HL-60/S4 treated with phorbol 12-myristate 13-acetate at 8.2 ng/mL for 4 days and 3 days (cell line): Measurements from ENCODE around the gene REM2.
"Not testable (repeated sequence)": the region's sequence is repeated elsewhere in the genome, so short reads cannot be mapped to it uniquely, and the experiment has no call there.

Experiments used
- in situ Hi-C: fragments of 300-500 bp; cut with MboI; formaldehyde crosslinking; loops from 2 replicates; pipeline ENCODE4 v1.15.0; 2022; ENCODE audit warnings: low sequenced_read_pairs

The REM2 gene

GRCh38 chr14:22896356-22896755 lies 13.3 kb downstream of the REM2 start:
- in situ Hi-C loops = no loop called here

DNA sequence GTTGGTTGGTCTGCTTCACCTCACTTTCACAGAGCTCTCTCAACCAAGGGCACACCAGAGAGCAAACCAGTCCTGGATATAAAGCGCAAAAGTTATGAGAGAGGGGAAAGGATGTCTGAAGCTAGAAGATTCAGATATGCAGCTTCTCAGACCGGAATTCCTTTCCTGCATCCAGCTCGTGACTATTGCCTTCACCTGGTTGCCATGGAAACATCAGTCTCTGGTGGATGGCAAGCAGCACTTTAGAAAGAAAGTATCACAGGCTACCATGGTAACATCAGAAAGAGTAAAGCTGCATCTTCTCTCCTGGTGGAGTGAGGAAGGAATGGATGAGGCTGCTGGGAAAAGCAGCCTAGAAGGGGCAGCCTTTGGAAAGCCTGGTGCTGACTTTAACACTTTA lies 13.7 kb downstream of the REM2 start:
- in situ Hi-C loops = no loop called here

DNA sequence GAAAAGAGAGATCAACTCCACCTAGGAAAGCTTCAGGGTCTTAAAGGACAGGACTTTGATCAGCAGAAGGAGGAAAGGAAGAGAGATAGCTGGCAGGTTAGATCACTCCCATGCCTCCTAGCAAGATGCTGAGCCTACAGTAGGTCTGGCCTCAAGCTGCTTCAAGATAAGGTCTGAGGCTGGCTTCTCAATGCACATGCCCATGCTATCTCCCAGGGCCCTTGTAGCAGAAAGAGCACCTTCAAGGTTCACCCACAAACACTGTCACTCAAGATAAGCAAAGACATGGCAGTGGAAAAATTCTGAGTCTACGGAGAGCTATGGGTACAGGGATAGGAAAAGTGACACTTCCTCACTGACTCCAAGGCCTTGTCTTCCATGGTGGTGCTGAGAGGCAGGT lies 14.3 kb downstream of the REM2 start:
- in situ Hi-C loops = no loop called here

GRCh38 chr14:22898302-22899090 lies 15.5 kb downstream of the REM2 start:
- in situ Hi-C loops = no loop called here

GRCh38 chr14:22900081-22900799 lies 17.2 kb downstream of the REM2 start:
- in situ Hi-C loops = no loop called here

DNA sequence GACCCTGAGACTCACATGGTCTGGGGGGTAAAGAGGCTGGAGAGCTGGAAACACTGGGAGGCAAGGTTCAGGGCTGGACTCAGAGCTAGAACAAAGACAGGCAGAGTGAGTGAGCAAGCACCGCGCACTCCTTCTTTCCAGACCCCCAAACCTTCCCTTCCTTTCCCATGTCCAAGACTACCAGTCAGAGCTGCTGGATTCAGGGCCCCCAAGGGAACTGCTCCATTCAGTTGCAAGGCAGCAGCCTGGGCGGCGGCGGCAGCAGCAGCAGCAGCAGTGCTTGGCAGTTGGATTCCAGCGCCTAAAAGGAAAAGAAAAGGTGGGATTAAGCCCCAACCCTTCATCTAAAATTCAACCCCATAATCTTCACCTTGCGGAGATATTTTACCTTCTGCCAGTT lies 18.8 kb downstream of the REM2 start:
- in situ Hi-C loops = no loop called here

GRCh38 chr14:22903742-22904087 lies 20.7 kb downstream of the REM2 start:
- in situ Hi-C loops = no loop called here

DNA sequence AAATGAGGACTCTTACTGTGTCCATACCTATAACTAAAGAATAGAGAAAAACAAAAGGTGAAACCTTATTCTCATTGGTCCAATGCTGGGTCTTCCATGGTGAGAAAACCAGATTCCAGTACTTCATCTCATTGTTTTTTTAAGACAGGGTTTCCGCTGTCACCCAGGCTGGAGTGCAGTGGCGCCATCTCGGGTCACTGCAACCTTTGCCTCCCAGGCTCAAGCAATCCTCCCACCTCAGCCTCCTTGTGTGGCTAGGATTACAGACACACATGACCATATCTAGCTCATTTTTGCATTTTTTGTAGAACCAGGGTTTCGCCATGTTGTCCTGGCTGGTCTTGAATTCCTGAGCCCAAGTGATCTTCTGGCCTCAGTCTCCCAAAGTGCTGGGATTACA lies 22.6 kb downstream of the REM2 start:
- in situ Hi-C loops = no loop called here

DNA sequence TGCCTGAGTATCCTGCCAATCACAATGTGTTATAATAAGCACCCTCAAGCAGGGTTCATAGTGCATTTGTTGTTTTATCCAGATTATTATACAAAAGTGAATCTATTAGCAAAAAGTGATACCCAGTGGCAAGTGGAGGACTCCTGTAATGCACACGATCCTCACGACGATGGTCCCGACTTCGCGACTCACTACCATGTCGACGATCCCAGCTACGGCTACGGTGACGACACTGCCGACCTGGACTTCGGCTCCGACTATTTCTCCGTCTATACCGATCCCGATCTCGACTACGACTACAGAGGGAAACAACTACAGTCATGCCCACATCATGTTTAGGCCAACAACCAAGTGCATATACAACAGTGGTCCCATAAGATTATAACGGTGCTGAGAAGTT lies 23.1 kb downstream of the REM2 start:
- in situ Hi-C loops = no loop called here

DNA sequence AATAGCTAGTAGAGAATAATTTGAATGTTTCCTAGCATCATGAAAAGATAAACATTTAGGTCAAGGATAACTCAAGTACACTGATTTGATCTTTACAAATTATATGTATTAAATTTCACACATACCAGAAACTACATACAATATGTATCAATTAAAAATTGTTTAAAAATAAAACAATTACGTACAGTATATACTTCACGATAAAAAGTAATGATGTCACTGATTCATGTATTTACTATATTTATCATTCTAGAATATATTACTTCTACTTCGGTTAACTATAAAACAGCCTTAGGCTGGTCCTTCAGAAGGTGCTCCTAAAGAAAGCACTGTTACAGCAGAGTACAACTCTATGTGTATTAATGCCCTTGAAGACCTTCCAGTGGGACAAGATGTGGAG lies 24.4 kb downstream of the REM2 start:
- in situ Hi-C loops = no loop called here

GRCh38 chr14:22908601-22909000 lies 25.6 kb downstream of the REM2 start:
- in situ Hi-C loops = no loop called here

DNA sequence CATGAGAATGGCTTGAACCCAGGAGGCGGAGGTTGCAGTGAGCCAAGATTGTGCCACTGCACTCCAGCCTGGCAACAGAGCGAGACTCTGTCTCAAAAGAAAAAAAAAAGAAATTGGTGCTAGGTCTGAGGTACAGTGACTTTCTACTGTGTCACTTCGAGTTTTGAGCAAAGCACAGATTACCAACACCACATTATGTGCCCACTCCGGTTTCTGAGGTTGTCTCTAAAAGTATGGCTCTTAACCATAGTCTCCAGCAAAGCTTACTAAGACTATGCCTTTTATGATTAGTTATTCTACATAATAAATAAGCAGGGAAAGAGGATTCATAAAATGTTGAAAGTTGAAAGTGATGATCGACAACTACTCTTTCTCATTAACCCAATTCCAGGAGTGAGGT lies 27.9 kb downstream of the REM2 start:
- in situ Hi-C loops = no loop called here

- in situ Hi-C loops = not testable (repeated sequence)
Measured at GRCh38 chr14:22914836-22915235, 31.8 kb downstream of the REM2 start.

DNA sequence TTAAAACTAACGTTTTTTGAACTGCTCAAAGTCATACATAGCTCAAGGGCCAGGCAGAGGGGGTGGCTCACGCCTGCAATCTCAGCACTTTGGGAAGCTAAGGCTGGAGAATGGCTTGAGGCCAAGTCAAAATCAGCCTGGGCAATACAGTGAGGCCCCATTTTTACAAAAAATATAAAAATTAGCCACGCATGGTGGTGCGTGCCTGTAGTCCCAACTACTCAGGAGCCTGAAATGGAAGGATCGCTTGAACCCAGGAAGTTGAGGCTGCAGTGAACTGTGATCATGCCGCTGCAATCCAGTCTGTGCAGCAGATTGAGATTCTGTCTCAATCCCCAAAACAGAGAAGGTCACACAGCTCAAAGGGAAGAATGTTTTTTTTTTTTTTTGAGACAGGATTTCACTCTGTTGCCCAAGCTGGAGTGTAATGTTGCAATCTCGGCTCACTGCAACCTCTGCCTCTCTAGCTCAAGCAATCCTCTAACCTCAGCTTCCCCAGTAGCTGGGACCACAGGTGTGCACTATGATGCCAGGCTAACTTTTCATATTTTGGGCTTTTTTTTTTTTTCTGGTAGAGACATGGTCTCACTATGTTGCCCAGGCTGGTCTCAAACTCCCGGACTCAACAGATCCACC lies 33.0 kb downstream of the REM2 start:
- in situ Hi-C loops = no loop called here

DNA sequence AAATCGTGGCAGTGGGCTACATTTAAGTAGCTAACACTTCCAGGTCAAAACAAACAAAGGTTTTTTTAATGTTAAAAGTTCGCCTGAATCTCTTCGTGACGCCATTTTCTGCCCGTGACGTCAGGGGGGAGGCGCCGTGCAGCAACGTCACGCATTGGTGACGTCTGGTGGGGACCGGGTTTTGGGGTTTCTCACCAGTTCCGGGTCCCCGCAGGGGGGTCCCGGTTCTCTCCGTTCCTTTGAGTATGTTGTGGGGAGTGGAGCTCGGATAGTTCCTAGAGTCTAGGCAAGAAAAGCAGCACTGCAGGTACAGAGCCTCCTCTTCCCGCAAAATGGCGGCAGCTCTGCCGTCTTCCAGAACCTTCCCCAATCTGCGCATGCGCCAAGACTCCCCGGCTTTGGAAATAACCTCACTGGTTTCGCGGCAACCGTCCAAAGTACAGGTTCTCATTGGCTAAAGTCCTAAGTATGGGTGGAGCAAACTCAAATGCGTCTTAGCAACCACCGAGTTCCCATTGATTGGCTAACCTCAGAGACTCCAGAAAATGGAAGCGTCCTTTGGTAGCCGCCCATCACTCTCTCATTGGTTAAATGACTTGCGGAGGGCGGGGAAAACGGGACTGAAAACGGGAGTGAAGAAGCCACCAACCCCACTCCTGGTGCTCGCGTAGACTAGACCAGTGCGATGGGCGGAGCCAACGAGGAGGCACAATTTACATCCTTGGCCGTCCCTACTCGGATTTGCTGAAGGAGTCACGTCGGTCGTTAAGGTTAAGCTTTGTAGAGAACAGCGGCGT lies 36.0 kb downstream of the REM2 start, which contains the start of gene RBM23:
TSS of gene RBM23 (minus strand) at position 346 of the 797 bp plus-strand sequence.
- in situ Hi-C loops = no loop called here

DNA sequence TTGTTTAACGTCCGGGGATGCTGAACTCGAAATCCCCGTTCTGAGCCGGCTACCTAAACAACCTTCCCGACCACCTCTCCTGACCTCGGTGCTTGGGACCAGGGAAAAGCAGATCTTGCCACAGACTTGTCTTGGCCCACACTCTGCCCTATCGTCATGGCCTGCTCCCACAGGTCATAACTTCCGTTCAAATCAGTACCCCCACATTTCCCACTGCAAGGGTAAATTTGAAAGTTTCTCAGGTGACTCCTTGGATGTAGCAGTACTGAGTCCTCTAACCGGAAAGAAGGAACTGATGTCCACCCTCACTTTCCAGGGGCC lies 36.5 kb downstream of the REM2 start:
- in situ Hi-C loops = no loop called here

GRCh38 chr14:22920697-22921096 lies 37.7 kb downstream of the REM2 start:
- in situ Hi-C loops = no loop called here

DNA sequence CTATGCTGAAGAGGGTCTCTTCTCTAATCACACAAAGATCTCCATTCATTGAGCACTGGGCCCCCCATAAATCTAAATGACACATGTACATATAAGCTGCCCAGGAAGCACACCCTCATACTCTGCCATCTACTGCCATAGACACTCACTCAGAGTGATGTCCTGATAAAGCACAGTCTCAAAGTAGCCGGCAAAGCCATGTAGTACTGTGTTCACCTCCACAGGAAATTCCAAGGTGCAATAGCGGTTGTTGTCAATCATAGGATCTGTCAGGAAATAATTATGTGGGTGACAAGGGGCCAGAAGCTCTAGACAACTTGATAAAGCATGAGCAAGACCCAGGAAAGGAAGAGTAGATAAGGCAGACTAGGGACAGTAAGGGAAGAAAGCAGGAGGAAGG lies 39.3 kb downstream of the REM2 start:
- in situ Hi-C loops = no loop called here

DNA sequence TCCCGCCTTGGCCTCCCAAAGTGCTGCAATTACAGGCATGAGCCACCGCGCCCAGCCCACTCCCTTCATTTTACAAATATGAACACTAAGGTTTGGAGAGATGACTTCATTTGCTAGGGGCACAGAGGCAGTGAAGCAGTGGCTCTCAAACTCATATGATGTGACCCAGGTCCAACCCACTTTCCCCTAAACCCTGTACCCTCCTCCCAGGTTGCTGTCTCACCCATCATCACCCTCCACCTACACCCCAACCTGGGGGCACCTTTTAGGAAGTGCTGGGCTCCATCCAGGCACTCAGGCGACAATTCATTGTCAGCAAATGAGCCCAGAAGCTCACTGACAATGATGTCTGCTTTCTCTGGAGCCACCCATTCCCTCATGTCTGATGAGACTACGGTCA lies 40.7 kb downstream of the REM2 start:
- in situ Hi-C loops = no loop called here

- in situ Hi-C loops = no loop called here
Measured at GRCh38 chr14:22925513-22925912, 42.5 kb downstream of the REM2 start.

GRCh38 chr14:22926316-22926715 lies 43.3 kb downstream of the REM2 start:
- in situ Hi-C loops = no loop called here
